ENCODE data around the gene MECP2. TPM values are rescaled to one million over a fixed set of nuclear protein-coding genes. Genes with fewer than 3 reads are reported as not detected.

MECP2 gene
- total and polyA plus RNA-seq, 2 experiments from 2014 or later: 18.1 to 19.4 TPM

- Histone ChIP-seq H3K9me3 (ENCODE audit: low read depth) (no peaks in the 10 kb centered on the region), H3K79me2 (peaks cover 66% of the 10 kb centered on the region), H3K9me2 (replicated peaks; ENCODE audit: insufficient read depth) (no peaks in the 10 kb centered on the region), H3K27me3 (no peaks in the 10 kb centered on the region), H4K20me1 (ENCODE audit: insufficient read depth, poor library complexity, severe bottlenecking) (peaks cover 31% of the 10 kb centered on the region), H2AFZ (no peak overlapping the region), H3K36me3 (replicated peaks; ENCODE audit: insufficient read depth, low read depth) (no peaks in the 10 kb centered on the region), H3K4me3 (no peak overlapping the region), H3K4me2 (no peak overlapping the region), H3K4me1 (ENCODE audit: insufficient read depth) (no peaks in the 10 kb centered on the region), H3K27ac (peak overlapping the region; percentile 34)
- no peak for TF ChIP-seq EZH2 (IDR thresholded peaks at IDR 0.05; ENCODE audit: borderline replicate concordance)
- no peak for TF ChIP-seq EZH2phosphoT487 (IDR thresholded peaks at IDR 0.05; ENCODE audit: low read depth, severe bottlenecking, unreplicated experiment)
- TF ChIP-seq, protein P1, sequence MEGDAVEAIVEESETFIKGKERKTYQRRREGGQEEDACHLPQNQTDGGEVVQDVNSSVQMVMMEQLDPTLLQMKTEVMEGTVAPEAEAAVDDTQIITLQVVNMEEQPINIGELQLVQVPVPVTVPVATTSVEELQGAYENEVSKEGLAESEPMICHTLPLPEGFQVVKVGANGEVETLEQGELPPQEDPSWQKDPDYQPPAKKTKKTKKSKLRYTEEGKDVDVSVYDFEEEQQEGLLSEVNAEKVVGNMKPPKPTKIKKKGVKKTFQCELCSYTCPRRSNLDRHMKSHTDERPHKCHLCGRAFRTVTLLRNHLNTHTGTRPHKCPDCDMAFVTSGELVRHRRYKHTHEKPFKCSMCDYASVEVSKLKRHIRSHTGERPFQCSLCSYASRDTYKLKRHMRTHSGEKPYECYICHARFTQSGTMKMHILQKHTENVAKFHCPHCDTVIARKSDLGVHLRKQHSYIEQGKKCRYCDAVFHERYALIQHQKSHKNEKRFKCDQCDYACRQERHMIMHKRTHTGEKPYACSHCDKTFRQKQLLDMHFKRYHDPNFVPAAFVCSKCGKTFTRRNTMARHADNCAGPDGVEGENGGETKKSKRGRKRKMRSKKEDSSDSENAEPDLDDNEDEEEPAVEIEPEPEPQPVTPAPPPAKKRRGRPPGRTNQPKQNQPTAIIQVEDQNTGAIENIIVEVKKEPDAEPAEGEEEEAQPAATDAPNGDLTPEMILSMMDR (IDR thresholded peaks at IDR 0.05; ENCODE audit: poor library complexity): no peak
- DNase-seq (ENCODE audit: low spot score): peak; percentile 47
- 71% methylated on average over 8 of the region's 8 CpGs for WGBS (ENCODE audit: low lambda C conversion rate, missing lambda C conversion rate)
These were observed 40.7 kb downstream of the MECP2 start for GRCh38 chrX:154056770-154057241.

- WGBS (ENCODE audit: low lambda C conversion rate, missing lambda C conversion rate): 48% methylated on average over 8 of the region's 8 CpGs
These were observed 46.2 kb downstream of the MECP2 start for GRCh38 chrX:154051201-154051810.

DNA sequence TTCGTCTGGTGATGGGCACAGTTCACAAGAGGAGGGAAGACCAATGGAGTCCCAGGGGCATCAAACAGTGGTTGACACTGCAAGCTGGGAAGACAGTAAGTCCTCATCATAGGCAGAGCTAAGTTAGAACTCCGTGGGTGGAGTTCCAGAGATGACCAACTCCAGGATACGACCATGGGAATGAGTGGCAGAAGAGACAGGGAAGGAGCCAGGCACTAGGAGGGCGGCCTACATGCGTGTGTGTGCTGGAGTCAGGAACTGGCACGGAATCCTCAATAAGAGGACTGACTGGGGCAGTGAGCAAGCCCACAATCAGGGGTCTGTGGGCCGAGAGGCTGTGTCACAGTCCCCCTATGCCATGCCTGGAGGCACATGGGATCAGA lies 47.4 kb downstream of the MECP2 start:
- Histone ChIP-seq H3K79me2 (peaks cover 55% of the 10 kb centered on the region), H3K27me3 (no peaks in the 10 kb centered on the region), H3K9me2 (replicated peaks; ENCODE audit: insufficient read depth) (no peaks in the 10 kb centered on the region), H3K27ac (no peak overlapping the region), H3K9me3 (ENCODE audit: low read depth) (no peaks in the 10 kb centered on the region), H3K4me1 (ENCODE audit: insufficient read depth) (peaks cover 18% of the 10 kb centered on the region), H3K4me2 (no peak overlapping the region), H3K4me3 (no peak overlapping the region), H4K20me1 (ENCODE audit: insufficient read depth, poor library complexity, severe bottlenecking) (peaks cover 5% of the 10 kb centered on the region), H2AFZ (no peak overlapping the region), H3K36me3 (replicated peaks; ENCODE audit: insufficient read depth, low read depth) (no peaks in the 10 kb centered on the region)
- DNase-seq (ENCODE audit: low spot score): no peak
- TF ChIP-seq, protein P1 (IDR thresholded peaks at IDR 0.05; ENCODE audit: poor library complexity): no peak
- TF ChIP-seq EZH2phosphoT487 (IDR thresholded peaks at IDR 0.05; ENCODE audit: low read depth, severe bottlenecking, unreplicated experiment) (no peak), EZH2 (IDR thresholded peaks at IDR 0.05; ENCODE audit: borderline replicate concordance) (no peak)
- WGBS (ENCODE audit: low lambda C conversion rate, missing lambda C conversion rate): 69% methylated on average over 7 of the region's 7 CpGs

More at GRCh38 chrX:154051201-154051810, 46.2 kb downstream of the MECP2 start:
- Histone ChIP-seq H3K79me2 (peaks cover 59% of the 10 kb centered on the region), H3K36me3 (replicated peaks; ENCODE audit: insufficient read depth, low read depth) (no peaks in the 10 kb centered on the region), H4K20me1 (ENCODE audit: insufficient read depth, poor library complexity, severe bottlenecking) (peaks cover 7% of the 10 kb centered on the region), H3K27ac (no peak overlapping the region), H3K27me3 (no peaks in the 10 kb centered on the region), H3K4me1 (ENCODE audit: insufficient read depth) (peaks cover 9% of the 10 kb centered on the region), H3K9me3 (ENCODE audit: low read depth) (no peaks in the 10 kb centered on the region), H3K9me2 (replicated peaks; ENCODE audit: insufficient read depth) (no peaks in the 10 kb centered on the region), H3K4me3 (no peak overlapping the region), H2AFZ (no peak overlapping the region), H3K4me2 (no peak overlapping the region)
- TF ChIP-seq EZH2 (IDR thresholded peaks at IDR 0.05; ENCODE audit: borderline replicate concordance) (no peak), EZH2phosphoT487 (IDR thresholded peaks at IDR 0.05; ENCODE audit: low read depth, severe bottlenecking, unreplicated experiment) (no peak)
- TF ChIP-seq, protein P1 (IDR thresholded peaks at IDR 0.05; ENCODE audit: poor library complexity): peak; percentile 62
- peak; percentile 78 for DNase-seq (ENCODE audit: low spot score)

Measured in hepatocyte (in vitro differentiated cells).